Measurements from ENCODE around the gene CUX1.
"Not testable (repeated sequence)": the region's sequence is repeated elsewhere in the genome, so short reads cannot be mapped to it uniquely, and the experiment has no call there.

CUX1 gene

DNA sequence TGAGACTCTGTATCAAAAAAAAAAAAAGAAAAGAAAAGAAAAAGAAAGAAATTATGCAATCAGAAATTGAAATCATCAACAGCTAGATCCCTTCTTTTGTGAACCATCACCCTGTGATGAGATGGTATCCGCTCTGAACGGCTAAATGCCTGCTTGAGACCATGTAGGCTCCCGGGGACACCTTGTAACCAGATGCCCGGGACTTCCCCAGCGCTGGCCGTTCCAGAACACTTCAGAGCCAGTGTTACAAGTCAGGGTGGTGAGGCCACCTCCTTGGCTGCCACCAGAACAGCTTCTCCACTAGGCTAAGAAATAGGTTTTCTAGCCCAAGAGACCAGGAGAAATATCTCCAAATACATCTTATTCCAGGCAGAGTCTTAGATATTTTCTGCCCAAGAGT is 349.8 kb downstream of the CUX1 start:
- no peak for DNase-seq

GRCh38 chr7:102169651-102170392 is 352.4 kb downstream of the CUX1 start:
- DNase-seq = peak; percentile 88

DNA sequence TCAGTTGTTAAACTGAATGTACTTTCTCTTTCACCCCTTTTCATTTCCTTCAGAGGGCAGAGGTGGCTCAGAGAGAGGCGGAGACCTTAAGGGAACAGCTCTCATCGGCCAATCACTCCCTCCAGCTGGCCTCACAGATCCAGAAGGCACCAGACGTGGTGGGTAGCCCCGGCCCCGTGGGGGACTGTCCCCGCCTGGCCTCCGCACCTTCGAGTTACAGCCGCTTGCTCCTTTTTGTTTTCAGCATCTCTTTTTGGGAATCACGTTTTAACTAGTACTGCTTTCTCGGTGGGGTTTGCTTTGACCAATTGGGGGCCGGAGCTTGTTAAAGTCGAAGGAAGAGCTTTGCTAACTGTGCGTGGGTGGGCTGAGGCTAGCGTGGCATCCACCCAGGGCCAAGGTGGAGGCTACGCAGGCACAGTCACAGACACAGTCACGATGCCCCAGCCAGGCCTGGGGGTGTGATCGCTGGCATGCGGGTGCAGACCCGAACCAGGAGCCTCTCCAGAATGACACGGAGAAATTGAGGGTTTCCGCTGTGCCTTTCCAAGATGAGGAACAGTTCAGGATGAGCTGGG is 353.1 kb downstream of the CUX1 start:
- DNase-seq = no peak

DNA sequence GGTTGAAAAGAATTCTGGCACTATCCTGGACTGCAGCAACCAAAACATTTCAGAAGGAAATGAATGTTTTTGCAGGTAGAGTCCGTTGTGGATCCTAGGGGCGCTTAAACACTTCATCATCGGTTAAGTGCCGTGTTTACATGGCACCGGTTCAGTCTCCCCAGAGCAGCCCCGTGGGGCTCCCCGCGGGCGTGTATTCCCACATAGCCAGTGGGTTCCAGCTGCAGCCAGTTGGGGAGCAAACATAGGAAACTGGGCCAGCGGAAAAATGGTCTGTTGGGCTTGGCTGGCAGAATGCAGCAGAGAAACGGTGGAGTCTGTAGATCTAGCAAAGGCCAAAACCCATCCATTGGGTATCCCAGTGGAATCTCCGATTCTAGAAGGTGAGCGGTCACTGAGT is 356.2 kb downstream of the CUX1 start:
- no peak for DNase-seq

DNA sequence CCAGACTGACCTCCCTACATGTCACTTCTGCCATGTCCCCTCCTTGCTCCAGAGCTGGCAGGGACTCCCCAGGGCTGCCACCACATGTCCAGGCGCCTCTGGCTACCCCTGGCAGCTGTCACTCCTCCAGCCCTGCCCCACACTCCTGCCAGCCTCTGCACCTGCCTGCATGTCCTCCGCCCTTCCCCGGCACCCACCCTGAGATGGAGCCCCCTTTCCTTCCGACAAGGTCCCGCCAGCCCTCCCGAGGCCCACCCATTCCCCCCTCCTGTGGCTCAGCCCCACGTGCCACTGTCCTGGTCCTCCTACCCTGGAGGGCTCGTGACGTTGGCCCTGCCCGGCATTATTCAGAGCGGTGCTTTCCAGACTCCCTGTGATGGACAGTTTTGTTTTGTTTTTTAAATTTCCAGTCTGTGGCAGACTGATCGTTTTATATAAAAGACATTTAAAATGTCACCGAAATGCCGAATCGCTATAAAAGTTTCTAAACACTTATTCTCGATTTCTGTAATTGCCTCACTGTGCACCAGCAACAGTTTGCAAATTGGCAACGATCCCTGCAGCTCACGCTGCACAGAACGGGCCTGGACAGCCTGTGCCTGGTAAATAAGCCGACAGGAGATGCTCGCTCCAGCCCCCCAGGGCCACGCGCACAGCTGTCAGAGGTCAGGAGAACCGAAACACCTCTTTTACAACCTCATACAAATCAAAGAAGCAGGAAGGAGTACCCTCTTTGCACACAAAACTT is 358.2 kb downstream of the CUX1 start:
- DNase-seq = no peak

GRCh38 chr7:102178410-102178809 is 361.0 kb downstream of the CUX1 start:
- no peak for DNase-seq

DNA sequence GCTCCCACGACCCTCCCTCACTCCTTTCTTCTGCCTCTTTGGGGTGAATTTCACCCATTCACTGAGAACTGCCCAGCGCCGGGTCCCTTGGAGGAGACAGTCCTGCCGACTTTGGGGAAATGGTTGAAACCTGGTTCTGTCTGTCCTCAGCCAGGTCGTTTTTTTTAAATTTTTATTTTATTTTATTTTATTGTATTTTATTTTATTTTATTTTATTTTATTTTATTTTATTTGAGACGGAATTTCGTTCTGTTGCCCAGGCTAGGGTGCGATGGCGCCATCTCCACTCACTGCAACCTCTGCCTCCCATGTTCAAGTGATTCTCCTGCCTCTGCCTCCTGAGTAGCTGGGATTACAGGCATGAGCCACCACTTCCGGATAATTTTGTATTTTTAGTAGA is 363.3 kb downstream of the CUX1 start:
- DNase-seq = no peak

- no peak for DNase-seq
Observed at GRCh38 chr7:102181517-102181916, 364.1 kb downstream of the CUX1 start.

GRCh38 chr7:102182016-102182415 is 364.6 kb downstream of the CUX1 start:
- DNase-seq = no peak

- DNase-seq = not testable (repeated sequence)
Observed at GRCh38 chr7:102183848-102184247, 366.4 kb downstream of the CUX1 start.

DNA sequence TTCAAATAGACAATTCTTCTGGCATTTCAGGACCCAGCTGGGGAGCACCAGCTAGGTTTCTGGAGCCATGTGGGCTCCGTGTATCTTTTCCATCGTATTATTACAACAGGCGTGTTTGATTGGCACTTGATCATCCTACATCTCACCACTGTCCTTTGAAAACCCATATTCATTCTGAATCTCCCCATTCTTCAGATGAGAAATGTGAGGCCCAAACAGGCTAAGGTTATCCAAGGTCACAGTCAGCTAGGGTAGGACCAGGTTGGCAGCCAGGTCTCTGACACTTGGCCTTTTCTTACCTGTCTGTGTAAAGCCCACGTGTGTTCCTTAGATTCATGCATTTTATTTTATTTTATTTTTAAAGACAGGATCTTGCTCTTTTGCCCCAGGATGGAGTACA is 366.9 kb downstream of the CUX1 start:
- DNase-seq = no peak

DNA sequence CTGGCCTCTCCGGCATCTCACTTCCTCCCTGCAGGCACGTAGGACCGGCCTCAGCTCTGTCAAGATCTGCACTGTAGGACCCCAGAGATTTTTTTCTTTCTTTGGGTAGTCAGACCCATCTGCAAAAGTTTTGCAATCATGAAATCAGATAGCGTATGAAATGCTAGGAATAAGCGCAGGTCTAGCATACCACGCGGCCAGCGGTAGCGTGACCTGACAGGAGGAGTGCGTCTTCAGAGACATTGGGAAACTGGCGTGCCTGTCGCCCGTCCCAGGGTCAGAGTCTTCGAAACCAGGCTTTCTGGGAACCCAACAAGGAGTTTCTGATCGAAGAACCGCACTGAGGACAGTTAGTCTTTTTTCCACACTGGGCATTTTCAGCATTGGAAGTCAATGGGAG is 368.4 kb downstream of the CUX1 start:
- DNase-seq = no peak

DNA sequence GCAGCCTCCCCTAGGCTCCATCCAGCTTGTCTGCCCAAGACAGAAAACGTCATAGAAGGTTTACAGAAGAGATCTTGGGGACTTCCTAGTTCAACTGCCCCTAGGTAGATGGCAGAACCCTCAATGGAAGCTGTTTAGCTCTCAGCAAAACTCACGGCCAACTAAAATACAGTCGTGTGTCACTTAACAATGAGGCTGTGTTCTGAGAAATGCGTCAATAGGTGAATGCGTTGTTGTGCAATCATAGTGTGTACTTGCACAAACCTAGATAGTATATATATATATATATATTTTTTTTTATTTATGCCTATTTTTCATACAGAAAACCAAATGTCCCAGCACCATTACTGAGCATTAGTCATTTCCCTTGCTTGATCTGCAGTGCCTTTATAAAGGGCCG is 368.9 kb downstream of the CUX1 start:
- DNase-seq = no peak

GRCh38 chr7:102188746-102189145 is 371.3 kb downstream of the CUX1 start:
- no peak for DNase-seq

- DNase-seq = no peak
Observed at GRCh38 chr7:102189756-102190155, 372.3 kb downstream of the CUX1 start.

DNA sequence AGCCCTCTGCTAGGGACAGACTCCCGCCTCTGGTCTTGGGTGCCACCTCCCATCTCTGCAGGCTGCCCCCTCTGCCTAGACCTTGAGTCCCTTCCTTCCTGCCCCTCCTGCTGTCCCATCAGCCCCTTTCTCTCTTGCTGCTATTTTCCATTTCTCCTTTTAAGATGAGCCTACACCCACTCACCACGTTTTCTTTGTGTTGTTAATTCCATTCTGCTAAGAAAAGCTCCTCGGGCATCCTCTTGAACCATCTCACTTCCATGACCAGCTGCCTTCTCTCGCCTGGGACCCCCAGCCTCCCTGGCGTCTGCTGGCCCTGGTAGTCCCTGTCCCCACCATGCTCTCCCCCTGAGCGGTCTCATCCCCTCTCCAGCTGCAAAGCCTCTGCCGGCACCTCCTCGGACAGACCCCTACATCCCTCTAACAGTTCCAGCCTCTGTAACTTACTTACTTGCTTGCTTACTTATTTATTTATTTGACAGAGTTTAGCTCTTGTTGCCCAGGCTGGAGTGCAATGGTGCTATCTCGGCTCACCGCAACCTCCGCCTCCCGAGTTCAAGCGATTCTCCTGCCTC is 373.4 kb downstream of the CUX1 start:
- DNase-seq = no peak

DNA sequence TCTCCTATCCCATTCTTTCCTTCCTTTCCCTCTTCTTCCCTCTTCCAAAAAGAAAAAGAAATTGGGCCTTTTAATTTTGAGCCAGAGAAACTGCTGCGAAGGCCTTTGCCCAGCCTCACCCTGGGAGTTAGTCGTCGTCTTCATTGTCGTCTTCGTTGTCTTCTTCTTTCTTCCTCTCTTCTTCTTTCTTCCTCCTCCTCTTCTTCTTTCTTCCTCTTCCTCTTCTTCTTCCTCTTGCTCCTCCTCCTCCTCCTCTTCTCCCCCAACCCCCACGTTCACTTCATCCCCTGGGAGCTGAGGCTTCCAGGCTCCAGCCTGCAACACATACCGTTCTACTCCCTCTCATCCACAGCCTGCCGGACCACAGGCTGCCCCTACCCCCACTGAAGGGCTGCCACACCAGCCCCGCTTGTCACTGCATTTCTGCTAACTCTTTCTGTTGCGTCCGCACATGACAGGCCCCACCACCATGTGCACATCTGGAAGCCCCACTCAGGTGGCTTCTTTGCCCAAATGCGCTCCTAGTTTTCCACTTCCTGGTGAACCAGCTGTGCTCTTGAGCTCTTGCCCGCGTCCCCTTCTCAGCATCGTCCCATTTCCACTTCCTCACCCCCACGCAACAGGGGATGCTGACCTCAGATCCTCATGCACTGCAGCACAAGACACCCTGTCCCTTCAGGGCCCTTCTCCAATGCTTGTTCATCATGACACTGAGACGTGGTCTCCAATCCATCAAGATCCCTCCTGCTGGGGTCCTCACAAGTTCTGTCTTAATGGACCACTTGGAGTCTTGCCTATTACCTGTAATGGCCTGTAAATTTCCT is 374.3 kb downstream of the CUX1 start:
- no peak for DNase-seq

DNA sequence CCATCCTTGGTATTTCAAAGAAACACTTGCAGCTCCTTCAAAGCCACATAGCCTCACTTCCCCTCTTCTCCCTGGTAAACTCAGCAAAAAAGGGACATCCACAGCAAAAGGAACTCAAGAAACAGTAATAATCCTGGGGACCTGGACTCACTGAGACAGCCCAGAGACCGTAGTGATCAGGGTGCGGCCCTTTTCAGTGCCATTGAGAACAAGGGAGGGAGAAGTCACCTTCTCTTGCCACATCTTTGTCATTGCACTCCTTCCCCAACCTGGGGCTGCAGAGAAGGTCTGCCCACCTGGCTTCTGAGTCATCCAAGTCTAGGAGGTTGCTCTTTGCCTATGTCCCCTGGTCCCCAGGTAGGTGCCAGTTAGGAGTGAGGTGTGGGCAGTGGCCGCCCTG is 375.4 kb downstream of the CUX1 start:
- no peak for DNase-seq

DNA sequence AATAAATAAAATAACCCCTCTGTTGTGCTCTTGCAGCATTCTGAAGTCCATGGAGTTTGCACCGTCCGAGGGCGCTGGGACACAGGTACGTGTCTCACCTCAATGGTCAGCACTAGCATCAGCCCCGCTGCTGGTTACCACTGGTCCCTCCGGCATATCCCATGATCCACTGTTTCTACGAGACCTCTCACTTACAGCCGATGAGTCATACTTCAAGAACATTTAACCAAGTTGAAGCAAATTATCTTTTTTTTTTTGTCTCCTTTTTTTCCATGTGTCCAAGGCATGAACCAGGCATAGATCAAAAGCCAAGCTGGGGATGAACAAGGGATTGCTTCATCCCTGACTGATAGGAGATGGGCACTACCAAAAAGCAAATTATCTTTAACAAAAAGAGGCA is 376.4 kb downstream of the CUX1 start:
- DNase-seq = no peak

DNA sequence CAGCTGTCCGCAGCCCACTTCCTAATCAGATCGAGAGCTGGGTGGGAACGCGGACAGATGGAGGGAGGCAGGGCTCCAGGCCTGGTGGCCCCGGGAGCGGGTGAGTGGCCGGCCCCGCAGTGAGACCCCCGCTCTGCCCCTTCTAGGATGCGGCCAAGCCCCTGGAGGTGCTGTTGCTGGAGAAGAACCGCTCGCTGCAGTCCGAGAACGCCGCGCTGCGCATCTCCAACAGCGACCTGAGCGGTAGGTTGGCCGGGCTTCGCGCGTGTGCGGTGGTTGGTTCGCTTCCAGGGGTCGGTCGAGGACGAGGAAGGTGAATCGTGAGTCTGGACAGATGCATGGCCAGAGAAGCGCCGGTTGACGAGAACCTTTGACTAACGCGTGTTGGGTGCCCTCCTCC is 377.9 kb downstream of the CUX1 start:
- DNase-seq = no peak

GRCh38 chr7:102196028-102196427 is 378.6 kb downstream of the CUX1 start:
- DNase-seq = no peak

DNA sequence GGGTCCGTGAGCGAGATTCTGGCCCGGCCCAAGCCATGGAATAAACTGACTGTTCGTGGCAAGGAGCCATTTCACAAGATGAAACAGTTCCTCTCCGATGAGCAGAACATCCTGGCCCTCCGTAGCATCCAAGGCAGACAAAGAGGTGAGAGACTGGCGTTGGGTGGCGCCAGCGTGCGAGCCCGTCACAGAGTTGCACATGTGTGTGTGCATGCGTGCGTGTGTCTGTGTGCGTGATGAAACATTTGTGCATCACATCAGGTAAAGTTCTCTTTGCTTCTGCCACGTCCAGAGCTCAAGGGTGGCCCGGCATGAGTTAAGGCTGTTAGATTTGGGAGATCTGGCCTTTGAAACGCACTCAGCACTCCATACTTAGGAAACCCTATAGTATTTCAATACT is 379.7 kb downstream of the CUX1 start:
- no peak for DNase-seq

GRCh38 chr7:102197599-102197998 is 380.2 kb downstream of the CUX1 start:
- DNase-seq = no peak

Data from NCI-H526 treated with DMSO at 0.1 percent for 48 hours (cell line).